Uterus (tissue), 4 donors: ENCODE measurements around the gene APCDD1. TPM values are rescaled to one million over a fixed set of nuclear protein-coding genes. Genes with fewer than 3 reads are reported as not detected.

Source experiments
- DNase-seq, 2 donors: peaks; one replicate each; pipeline ENCODE4 v3.0.0-alpha.2; 2019 to 2020
- H3K27ac ChIP-seq, 2 donors: fragments of 200-600 bp; sonication (generic); 1 replicate in 1 of 2; 2 replicates in 1 of 2; pipeline ENCODE4 v1.5.1; 2016 to 2018
- H3K27me3 ChIP-seq, 2 donors: fragments of 200-600 bp; sonication (generic); one replicate each; pipeline ENCODE4 v1.5.1; 2018 to 2019; ENCODE audit warnings: control low read depth in 1 of 2
- H3K36me3 ChIP-seq, 2 donors: fragments of 200-600 bp; sonication (generic); one replicate each; pipeline ENCODE4 v1.5.1; 2019; ENCODE audit warnings: control low read depth in 1 of 2
- H3K4me1 ChIP-seq, 2 donors: fragments of 200-600 bp; sonication (generic); one replicate each; pipeline ENCODE4 v1.5.1; 2018 to 2019; ENCODE audit warnings: control low read depth in 1 of 2
- H3K4me3 ChIP-seq, 2 donors: fragments of 200-600 bp; sonication (generic); 1 replicate in 1 of 2; 2 replicates in 1 of 2; pipeline ENCODE4 v1.5.1; 2018 to 2019; ENCODE audit warnings: mild to moderate bottlenecking in 1 of 2
- H3K9me3 ChIP-seq, 2 donors: fragments of 200-600 bp; sonication (generic); one replicate each; pipeline ENCODE4 v1.5.1; 2019; ENCODE audit warnings: control low read depth in 1 of 2
- POLR2A ChIP-seq, 2 donors: fragments of 450-650 bp; IDR thresholded peaks; one replicate each; pipeline ENCODE4 v1.6.1; 2016; ENCODE audit warnings: antibody characterized with exemption in 2 of 2, mild to moderate bottlenecking in 1 of 2, moderate library complexity in 1 of 2
- intact Hi-C: fragments of 100-400 bp; cut with DNase I; formaldehyde crosslinking; loops from one replicate; pipeline ENCODE4 v1.15.1; 2023; ENCODE audit warnings: low total_unique reads
- total RNA-seq, 4 donors: library from RNA; depleted of rRNA in 3 of 4; stranded (reverse); fragments of >200 nt in 3 of 4; gene quantifications; one replicate each; pipeline versions ENCODE4 v1.1.0 to v1.2.4, GENCODE V29; 2014 to 2023
- TF ChIP-seq, protein P1 (sequence below), 4 experiments: fragments of 200-600 bp in 2 of 4; fragments of 450-650 bp in 2 of 4; sonication (generic) in 2 of 4; IDR thresholded peaks; one replicate each; pipeline ENCODE4 v1.5.1; 2016 to 2019; ENCODE audit warnings: antibody characterized with exemption in 4 of 4, mild to moderate bottlenecking in 2 of 4, moderate library complexity in 1 of 4
- donor health status: DM: yes; HTN: yes; CAD: no.

APCDD1 gene
- total RNA-seq, 4 donors from 2014 or later, result 8.2 to 288 (median 113) TPM

DNA sequence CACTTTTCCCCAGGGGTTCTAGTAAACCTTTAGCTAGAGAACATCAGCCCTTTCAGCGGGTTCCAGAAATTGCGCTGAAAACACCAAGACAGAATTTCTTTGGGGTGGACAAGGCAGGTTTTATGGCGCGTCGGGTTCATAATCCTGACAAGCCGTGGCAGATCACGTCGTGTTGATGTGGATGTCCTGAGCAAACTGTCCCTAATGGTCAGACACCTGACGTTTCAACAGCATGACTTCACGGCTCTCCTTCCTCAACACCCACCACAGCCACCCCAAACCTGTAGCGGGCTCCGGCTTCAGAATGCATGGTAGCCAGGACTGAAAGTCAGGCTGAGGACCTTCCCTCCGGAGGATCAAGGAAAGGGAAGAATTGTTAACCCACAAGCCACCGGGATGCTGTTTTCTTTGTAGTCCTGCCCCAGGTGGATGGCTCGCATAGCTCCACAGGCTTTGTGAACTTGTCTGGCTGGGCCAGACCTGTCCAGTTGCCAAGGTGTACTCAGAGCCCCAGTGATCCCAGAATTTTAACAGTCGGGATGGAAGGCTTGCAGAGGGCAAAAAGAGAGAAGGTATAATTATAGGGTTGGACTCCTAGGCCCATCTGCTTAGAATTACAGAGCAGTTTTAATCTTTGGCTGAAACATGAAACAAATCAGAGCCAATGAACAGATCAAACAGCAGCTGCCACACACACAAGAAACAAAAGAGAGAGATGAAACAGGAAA is 1.5 kb downstream of the APCDD1 start:
- Histone ChIP-seq H3K36me3 (no peaks in the 10 kb centered on the region), H3K4me1 (peaks cover 6 to 7% of the 10 kb centered on the region in 2 donors), H3K27me3 (no peaks in the 10 kb centered on the region), H3K9me3 (no peaks in the 10 kb centered on the region), H3K4me3 (peak overlapping the region; percentile 65 to 86), H3K27ac (peak overlapping the region; percentile 93)
- intact Hi-C loops, result no loop called here
- no peak for TF ChIP-seq POLR2A (IDR thresholded peaks at IDR 0.05)
- TF ChIP-seq, protein P1, sequence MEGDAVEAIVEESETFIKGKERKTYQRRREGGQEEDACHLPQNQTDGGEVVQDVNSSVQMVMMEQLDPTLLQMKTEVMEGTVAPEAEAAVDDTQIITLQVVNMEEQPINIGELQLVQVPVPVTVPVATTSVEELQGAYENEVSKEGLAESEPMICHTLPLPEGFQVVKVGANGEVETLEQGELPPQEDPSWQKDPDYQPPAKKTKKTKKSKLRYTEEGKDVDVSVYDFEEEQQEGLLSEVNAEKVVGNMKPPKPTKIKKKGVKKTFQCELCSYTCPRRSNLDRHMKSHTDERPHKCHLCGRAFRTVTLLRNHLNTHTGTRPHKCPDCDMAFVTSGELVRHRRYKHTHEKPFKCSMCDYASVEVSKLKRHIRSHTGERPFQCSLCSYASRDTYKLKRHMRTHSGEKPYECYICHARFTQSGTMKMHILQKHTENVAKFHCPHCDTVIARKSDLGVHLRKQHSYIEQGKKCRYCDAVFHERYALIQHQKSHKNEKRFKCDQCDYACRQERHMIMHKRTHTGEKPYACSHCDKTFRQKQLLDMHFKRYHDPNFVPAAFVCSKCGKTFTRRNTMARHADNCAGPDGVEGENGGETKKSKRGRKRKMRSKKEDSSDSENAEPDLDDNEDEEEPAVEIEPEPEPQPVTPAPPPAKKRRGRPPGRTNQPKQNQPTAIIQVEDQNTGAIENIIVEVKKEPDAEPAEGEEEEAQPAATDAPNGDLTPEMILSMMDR (IDR thresholded peaks at IDR 0.05), result no peak
- no peak for DNase-seq

DNA sequence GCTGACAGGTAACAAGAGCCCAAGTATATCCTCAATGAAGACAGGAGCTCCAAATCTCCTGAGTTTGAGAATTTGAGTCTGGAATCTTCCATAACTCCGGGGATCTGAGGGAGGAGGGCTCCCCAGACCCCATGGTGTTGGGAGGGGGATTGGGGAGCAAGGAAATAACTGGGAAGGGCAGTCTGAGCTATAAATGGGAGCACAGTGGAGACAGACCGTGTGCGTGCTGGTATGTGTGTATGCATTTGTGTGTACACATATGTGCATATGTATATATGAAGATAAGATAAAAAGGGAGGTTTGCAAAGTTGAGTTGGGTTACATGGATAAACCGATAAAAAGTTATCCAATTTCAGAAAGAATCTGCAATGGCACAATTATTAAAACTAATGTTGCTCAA is 2.3 kb downstream of the APCDD1 start:
- TF ChIP-seq POLR2A (IDR thresholded peaks at IDR 0.05), result no peak
- TF ChIP-seq, protein P1 (IDR thresholded peaks at IDR 0.05), result no peak
- H3K27ac ChIP-seq, result no peak overlapping the region
- H3K9me3 ChIP-seq, result no peaks in the 10 kb centered on the region
- no peaks in the 10 kb centered on the region for H3K27me3 ChIP-seq
- H3K4me1 ChIP-seq, result peaks cover 6 to 7% of the 10 kb centered on the region in 2 donors
- DNase-seq, result no peak
- intact Hi-C loops, result no loop called here
- no peaks in the 10 kb centered on the region for H3K36me3 ChIP-seq
- peak overlapping the region in 1 of 2 donors; percentile 86 for H3K4me3 ChIP-seq

DNA sequence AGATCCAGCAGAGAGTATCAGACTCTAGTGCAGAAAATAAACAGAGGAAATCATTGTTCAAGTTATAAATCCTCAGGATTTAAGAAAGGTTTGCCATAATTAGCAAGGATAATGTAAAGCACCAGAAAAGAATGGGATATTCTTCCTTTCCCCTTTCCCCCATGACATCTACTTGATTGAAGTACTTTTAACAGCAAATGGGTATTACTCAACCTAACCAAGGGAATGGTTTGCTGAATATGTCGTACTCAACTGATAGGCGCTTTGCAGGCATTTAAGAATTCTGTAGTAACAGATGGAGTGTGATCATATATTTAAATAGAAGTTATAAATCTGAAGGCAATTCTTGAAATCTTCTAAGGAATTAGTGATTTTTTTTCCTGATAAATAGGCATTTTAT is 2.7 kb downstream of the APCDD1 start:
- Histone ChIP-seq H3K27ac (no peak overlapping the region), H3K4me3 (no peak overlapping the region), H3K27me3 (no peaks in the 10 kb centered on the region), H3K9me3 (no peaks in the 10 kb centered on the region), H3K36me3 (no peaks in the 10 kb centered on the region), H3K4me1 (peaks cover 6 to 7% of the 10 kb centered on the region in 2 donors)
- TF ChIP-seq POLR2A (IDR thresholded peaks at IDR 0.05), result no peak
- TF ChIP-seq, protein P1 (IDR thresholded peaks at IDR 0.05), result no peak
- intact Hi-C loops, result no loop called here
- DNase-seq, result no peak

DNA sequence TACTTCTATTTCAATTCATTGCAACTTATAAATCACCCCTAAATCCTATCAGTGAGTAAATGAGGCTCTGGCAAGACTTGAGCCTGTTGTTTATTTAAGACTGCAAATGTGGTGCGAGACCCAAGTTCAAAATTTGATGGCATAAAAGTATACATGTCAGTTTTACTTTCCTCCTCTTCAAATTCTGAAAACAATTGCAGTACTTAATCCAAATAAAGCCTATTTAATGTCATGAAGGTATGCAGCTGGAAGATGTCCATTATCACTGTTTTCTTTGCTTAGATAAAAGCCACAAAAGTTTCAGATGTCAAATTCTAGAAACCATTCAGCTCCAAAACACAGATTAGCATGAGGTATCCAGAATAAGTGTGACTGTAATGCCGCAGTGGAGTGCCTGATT is 3.3 kb downstream of the APCDD1 start:
- no peak for DNase-seq
- H3K36me3 ChIP-seq, result no peaks in the 10 kb centered on the region
- TF ChIP-seq, protein P1 (IDR thresholded peaks at IDR 0.05), result no peak
- TF ChIP-seq POLR2A (IDR thresholded peaks at IDR 0.05), result no peak
- intact Hi-C loops, result no loop called here
- H3K9me3 ChIP-seq, result no peaks in the 10 kb centered on the region
- H3K27me3 ChIP-seq, result no peaks in the 10 kb centered on the region
- no peak overlapping the region for H3K27ac ChIP-seq
- no peak overlapping the region for H3K4me3 ChIP-seq
- peaks cover 6 to 7% of the 10 kb centered on the region in 2 donors for H3K4me1 ChIP-seq

DNA sequence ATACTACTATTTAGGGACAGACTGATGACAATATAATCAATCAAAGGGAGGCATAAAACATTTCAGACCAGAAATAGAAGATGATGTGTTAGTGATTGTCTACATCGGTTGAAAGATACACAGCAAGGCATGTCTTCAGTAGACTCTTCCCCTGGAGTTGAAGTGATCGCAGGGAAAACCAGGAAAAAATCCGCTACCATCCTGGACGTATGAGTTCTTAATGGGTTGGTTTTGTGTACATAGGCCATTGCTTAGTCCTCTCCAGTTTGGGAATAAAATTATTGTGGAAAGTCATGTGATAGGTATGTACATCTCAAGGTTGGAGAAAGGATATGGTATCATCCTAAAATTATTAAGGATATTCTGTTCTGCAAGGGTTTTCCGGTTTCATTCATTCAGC is 4.3 kb downstream of the APCDD1 start:
- DNase-seq, result no peak
- intact Hi-C loops, result no loop called here

More for the DNA sequence above, 4.3 kb downstream of the APCDD1 start:
- Histone ChIP-seq H3K4me3 (no peak overlapping the region), H3K27ac (no peak overlapping the region), H3K4me1 (peaks cover 4 to 7% of the 10 kb centered on the region in 2 donors), H3K27me3 (no peaks in the 10 kb centered on the region), H3K36me3 (no peaks in the 10 kb centered on the region), H3K9me3 (no peaks in the 10 kb centered on the region)
- TF ChIP-seq, protein P1 (IDR thresholded peaks at IDR 0.05), result no peak
- no peak for TF ChIP-seq POLR2A (IDR thresholded peaks at IDR 0.05)
